ENCODE measurements around the gene CYTH1.

CYTH1 gene

GRCh38 chr17:78710607-78711006, 71.5 kb downstream of the CYTH1 start:
- no peak for DNase-seq

- DNase-seq = no peak
Observed at GRCh38 chr17:78709751-78710181, 72.3 kb downstream of the CYTH1 start.

GRCh38 chr17:78709119-78709681, 72.9 kb downstream of the CYTH1 start:
- no peak for DNase-seq

GRCh38 chr17:78708510-78708973, 73.5 kb downstream of the CYTH1 start:
- peak; percentile 75 to 79 for DNase-seq

- DNase-seq = no peak
Observed at GRCh38 chr17:78707923-78708322, 74.2 kb downstream of the CYTH1 start.

GRCh38 chr17:78707016-78707415, 75.1 kb downstream of the CYTH1 start:
- no peak for DNase-seq

GRCh38 chr17:78706271-78706915, 75.7 kb downstream of the CYTH1 start:
- DNase-seq = no peak

- DNase-seq = no peak
Observed at GRCh38 chr17:78705071-78705470, 77.0 kb downstream of the CYTH1 start.

- no peak for DNase-seq
Observed at GRCh38 chr17:78704594-78704993, 77.5 kb downstream of the CYTH1 start.

GRCh38 chr17:78697554-78698343, 84.3 kb downstream of the CYTH1 start:
- no peak for DNase-seq

- no peak for DNase-seq
Observed at GRCh38 chr17:78697122-78697521, 85.0 kb downstream of the CYTH1 start.

- no peak for DNase-seq
Observed at GRCh38 chr17:78696016-78696982, 85.8 kb downstream of the CYTH1 start.

GRCh38 chr17:78694805-78695531, 87.1 kb downstream of the CYTH1 start:
- DNase-seq = no peak

- no peak for DNase-seq
Observed at GRCh38 chr17:78693346-78694083, 88.6 kb downstream of the CYTH1 start.

- no peak for DNase-seq
Observed at GRCh38 chr17:78692460-78693010, 89.5 kb downstream of the CYTH1 start.

- no peak for DNase-seq
Observed at GRCh38 chr17:78689029-78689428, 93.0 kb downstream of the CYTH1 start.

- DNase-seq = no peak
Observed at GRCh38 chr17:78687944-78688343, 94.1 kb downstream of the CYTH1 start.

GRCh38 chr17:78687125-78687524, 94.9 kb downstream of the CYTH1 start:
- DNase-seq = no peak

- no peak for DNase-seq
Observed at GRCh38 chr17:78684026-78684425, 98.0 kb downstream of the CYTH1 start.

GRCh38 chr17:78683408-78683961, 98.6 kb downstream of the CYTH1 start:
- DNase-seq = no peak

GRCh38 chr17:78682363-78682762, 99.7 kb downstream of the CYTH1 start:
- no peak for DNase-seq
